Measurements from ENCODE around the gene AFP. TPM values are rescaled to one million over a fixed set of nuclear protein-coding genes. Genes with fewer than 3 reads are reported as not detected.

Gene AFP
- total RNA-seq, 4 donors from 2014 or later: not detected

DNA sequence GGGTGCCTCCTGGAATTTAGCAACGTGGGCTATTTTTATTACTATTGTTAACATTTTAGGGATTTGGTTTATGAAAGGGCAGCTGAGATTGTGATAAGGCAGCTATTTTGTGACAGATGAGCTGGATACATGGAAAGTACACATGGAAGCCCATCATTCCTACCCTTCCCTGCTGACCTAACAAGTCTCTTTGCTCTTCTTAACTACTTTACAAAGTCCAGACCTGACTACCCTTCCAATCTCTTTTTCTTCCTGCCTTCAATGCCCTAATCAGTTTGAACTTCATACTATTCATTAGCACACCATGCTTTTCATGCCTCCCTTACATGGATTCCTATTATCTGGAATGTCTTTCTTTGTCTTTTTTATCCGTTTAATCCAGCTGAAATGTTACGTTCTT lies 9.4 kb upstream of the AFP start:
- 64 to 76% methylated on average over 3 of the region's 3 CpGs for WGBS, 2 donors
- Histone ChIP-seq H3K36me3 (no peaks in the 10 kb centered on the region), H3K27ac (no peak overlapping the region), H3K4me1 (no peaks in the 10 kb centered on the region), H3K9me3 (no peaks in the 10 kb centered on the region), H3K4me3 (no peak overlapping the region), H3K27me3 (no peaks in the 10 kb centered on the region)
- DNase-seq (ENCODE audit: low spot score in 2 of 2): no peak
- TF ChIP-seq, protein P1, sequence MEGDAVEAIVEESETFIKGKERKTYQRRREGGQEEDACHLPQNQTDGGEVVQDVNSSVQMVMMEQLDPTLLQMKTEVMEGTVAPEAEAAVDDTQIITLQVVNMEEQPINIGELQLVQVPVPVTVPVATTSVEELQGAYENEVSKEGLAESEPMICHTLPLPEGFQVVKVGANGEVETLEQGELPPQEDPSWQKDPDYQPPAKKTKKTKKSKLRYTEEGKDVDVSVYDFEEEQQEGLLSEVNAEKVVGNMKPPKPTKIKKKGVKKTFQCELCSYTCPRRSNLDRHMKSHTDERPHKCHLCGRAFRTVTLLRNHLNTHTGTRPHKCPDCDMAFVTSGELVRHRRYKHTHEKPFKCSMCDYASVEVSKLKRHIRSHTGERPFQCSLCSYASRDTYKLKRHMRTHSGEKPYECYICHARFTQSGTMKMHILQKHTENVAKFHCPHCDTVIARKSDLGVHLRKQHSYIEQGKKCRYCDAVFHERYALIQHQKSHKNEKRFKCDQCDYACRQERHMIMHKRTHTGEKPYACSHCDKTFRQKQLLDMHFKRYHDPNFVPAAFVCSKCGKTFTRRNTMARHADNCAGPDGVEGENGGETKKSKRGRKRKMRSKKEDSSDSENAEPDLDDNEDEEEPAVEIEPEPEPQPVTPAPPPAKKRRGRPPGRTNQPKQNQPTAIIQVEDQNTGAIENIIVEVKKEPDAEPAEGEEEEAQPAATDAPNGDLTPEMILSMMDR (IDR thresholded peaks at IDR 0.05): no peak
- no peak for TF ChIP-seq POLR2A (IDR thresholded peaks at IDR 0.05)
- TF ChIP-seq EP300 (IDR thresholded peaks at IDR 0.05): no peak

DNA sequence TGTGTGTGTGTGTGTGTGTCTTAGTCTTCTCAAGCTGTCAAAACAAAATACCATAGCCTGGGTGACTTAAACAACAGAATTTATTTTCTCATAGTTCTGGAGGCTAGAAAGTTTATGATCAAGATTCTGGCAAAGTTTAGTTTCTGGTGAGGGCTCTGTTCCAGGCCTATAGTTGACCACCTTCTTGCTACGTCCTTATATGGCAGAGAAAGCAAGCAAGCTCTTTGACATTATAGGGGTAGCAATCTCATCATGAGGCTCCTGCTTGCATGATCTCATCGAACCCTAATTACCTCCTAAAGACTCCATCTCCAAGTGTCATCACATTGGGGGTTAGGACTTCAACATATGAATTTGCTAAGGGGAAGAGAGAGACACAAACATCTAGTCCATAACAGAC lies 6.9 kb upstream of the AFP start:
- TF ChIP-seq, protein P1 (IDR thresholded peaks at IDR 0.05): no peak
- TF ChIP-seq POLR2A (IDR thresholded peaks at IDR 0.05): no peak
- TF ChIP-seq EP300 (IDR thresholded peaks at IDR 0.05): no peak
- Histone ChIP-seq H3K4me3 (no peak overlapping the region), H3K27me3 (no peaks in the 10 kb centered on the region), H3K4me1 (no peaks in the 10 kb centered on the region), H3K9me3 (no peaks in the 10 kb centered on the region), H3K36me3 (no peaks in the 10 kb centered on the region), H3K27ac (no peak overlapping the region)
- WGBS, 2 donors: 81 to 84% methylated on average over 2 of the region's 2 CpGs
- no peak for DNase-seq (ENCODE audit: low spot score in 2 of 2)

DNA sequence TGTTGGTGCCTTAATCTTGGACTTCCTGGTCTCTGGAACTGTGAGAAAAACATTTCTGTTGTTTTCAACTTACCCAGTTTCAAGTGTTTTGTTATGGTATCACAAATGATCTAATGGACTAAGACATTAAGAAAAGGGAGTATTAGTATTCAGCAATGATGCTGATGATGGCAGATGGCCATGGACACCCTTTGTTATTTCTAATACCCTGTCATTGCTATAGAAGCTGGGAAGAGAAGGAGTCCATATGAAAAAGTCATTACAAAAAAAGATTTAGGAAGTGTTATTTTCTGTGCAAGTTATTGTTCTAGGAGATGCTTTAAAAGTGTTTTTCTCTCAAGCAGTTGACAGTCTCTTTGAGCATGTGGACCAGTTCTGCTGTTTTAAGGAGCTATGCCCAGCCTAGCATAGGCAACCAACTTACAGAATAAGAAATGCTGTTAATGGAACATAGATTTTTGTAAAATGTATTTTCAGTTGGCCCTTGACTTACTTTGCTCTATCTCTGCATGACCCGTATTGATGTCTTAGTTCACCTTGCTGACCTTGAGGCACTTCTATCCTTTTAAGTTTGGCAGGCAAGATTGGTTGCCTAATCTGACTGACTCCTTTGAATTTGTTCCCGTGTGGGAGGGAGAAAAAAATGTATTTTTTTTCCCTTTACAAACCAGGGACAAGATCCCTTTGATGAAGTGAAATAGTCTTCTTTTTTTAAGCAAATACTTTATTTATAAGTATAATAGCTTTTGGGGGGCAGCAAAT lies 6.0 kb upstream of the AFP start:
- H3K36me3 ChIP-seq: no peaks in the 10 kb centered on the region
- H3K9me3 ChIP-seq: no peaks in the 10 kb centered on the region
- H3K4me1 ChIP-seq: no peaks in the 10 kb centered on the region
- no peaks in the 10 kb centered on the region for H3K27me3 ChIP-seq
- H3K4me3 ChIP-seq: no peak overlapping the region
- DNase-seq (ENCODE audit: low spot score in 2 of 2): no peak
- TF ChIP-seq, protein P1 (IDR thresholded peaks at IDR 0.05): no peak
- TF ChIP-seq EP300 (IDR thresholded peaks at IDR 0.05) (no peak), POLR2A (IDR thresholded peaks at IDR 0.05) (no peak)
- no peak overlapping the region for H3K27ac ChIP-seq
- 56 to 64% methylated on average over 2 of the region's 2 CpGs for WGBS, 2 donors

DNA sequence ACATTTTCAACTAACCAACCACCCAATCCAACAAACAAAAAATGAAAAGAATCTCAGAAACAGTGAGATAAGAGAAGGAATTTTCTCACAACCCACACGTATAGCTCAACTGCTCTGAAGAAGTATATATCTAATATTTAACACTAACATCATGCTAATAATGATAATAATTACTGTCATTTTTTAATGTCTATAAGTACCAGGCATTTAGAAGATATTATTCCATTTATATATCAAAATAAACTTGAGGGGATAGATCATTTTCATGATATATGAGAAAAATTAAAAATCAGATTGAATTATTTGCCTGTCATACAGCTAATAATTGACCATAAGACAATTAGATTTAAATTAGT lies 4.2 kb upstream of the AFP start:
- no peaks in the 10 kb centered on the region for H3K4me1 ChIP-seq
- 53% methylated on average over 1 of the region's 1 CpG for WGBS, 2 donors
- H3K27ac ChIP-seq: no peak overlapping the region
- no peak for DNase-seq (ENCODE audit: low spot score in 2 of 2)
- no peaks in the 10 kb centered on the region for H3K36me3 ChIP-seq
- no peaks in the 10 kb centered on the region for H3K27me3 ChIP-seq
- TF ChIP-seq, protein P1 (IDR thresholded peaks at IDR 0.05): no peak
- TF ChIP-seq EP300 (IDR thresholded peaks at IDR 0.05): no peak
- TF ChIP-seq POLR2A (IDR thresholded peaks at IDR 0.05): no peak
- H3K9me3 ChIP-seq: no peaks in the 10 kb centered on the region
- H3K4me3 ChIP-seq: no peak overlapping the region

DNA sequence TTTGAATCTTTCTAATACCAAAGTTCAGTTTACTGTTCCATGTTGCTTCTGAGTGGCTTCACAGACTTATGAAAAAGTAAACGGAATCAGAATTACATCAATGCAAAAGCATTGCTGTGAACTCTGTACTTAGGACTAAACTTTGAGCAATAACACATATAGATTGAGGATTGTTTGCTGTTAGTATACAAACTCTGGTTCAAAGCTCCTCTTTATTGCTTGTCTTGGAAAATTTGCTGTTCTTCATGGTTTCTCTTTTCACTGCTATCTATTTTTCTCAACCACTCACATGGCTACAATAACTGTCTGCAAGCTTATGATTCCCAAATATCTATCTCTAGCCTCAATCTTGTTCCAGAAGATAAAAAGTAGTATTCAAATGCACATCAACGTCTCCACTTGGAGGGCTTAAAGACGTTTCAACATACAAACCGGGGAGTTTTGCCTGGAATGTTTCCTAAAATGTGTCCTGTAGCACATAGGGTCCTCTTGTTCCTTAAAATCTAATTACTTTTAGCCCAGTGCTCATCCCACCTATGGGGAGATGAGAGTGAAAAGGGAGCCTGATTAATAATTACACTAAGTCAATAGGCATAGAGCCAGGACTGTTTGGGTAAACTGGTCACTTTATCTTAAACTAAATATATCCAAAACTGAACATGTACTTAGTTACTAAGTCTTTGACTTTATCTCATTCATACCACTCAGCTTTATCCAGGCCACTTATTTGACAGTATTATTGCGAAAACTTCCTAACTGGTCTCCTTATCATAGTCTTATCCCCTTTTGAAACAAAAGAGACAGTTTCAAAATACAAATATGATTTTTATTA lies 3.6 kb upstream of the AFP start:
- Histone ChIP-seq H3K9me3 (no peaks in the 10 kb centered on the region), H3K36me3 (no peaks in the 10 kb centered on the region), H3K4me1 (no peaks in the 10 kb centered on the region), H3K4me3 (no peak overlapping the region), H3K27me3 (no peaks in the 10 kb centered on the region), H3K27ac (no peak overlapping the region)
- no peak for TF ChIP-seq POLR2A (IDR thresholded peaks at IDR 0.05)
- TF ChIP-seq, protein P1 (IDR thresholded peaks at IDR 0.05): no peak
- TF ChIP-seq EP300 (IDR thresholded peaks at IDR 0.05): no peak
- no peak for DNase-seq (ENCODE audit: low spot score in 2 of 2)
- 65 to 80% methylated on average over 5 of the region's 5 CpGs for WGBS, 2 donors
